Measurements from ENCODE around the gene CKM.

The CKM gene

DNA sequence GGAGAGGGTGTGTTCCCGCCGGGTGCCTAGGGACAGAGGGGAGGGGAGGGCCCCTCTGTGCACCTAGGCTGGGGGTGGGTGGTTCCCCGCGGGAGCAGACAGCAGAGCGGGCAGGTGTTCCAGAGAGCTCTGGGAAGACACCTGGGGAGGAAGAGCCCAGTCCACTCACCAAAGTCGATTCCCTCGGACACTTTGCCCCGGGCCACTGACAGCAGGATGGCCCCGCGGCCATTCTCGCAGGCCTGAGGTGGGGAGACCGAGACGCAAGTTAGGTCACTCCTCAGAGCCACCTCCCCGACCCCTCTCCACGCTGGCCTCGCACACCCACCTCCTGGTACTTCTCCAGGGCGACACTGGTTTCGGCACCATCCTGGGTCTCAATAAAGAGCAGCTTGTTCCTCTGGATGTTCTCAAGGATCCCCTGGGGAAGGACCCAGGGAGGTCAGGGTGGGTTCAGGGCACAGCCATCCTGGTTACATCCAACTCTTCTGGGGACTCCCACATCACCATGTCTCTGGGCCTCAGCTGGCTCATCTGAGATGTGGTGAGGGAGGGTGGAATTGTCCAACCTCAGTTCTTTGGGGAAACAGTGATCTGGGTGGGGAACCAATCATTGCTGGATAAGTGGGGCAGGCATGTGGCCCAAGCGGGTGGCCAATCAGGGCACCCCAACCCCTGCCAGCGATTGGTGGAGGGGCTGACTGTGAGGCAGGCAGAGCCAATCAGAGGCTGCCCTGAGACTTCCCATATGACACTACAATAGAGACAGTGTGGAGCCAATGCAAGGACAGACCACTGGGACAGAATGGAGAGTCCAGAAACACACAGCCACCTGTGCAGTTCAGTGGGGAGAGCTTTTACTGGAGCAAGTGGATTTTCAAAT is 30.5 kb upstream of the CKM start:
- peaks cover 5% of the 10 kb centered on the region for H3K4me1 Mint-ChIP-seq
- peak; percentile 15 for ATAC-seq
- no peaks in the 10 kb centered on the region for H3K27me3 Mint-ChIP-seq
- no peak for DNase-seq
- no peak overlapping the region for H3K27ac Mint-ChIP-seq
- no peaks in the 10 kb centered on the region for H3K9me3 Mint-ChIP-seq
- no peak overlapping the region for H3K4me3 Mint-ChIP-seq

DNA sequence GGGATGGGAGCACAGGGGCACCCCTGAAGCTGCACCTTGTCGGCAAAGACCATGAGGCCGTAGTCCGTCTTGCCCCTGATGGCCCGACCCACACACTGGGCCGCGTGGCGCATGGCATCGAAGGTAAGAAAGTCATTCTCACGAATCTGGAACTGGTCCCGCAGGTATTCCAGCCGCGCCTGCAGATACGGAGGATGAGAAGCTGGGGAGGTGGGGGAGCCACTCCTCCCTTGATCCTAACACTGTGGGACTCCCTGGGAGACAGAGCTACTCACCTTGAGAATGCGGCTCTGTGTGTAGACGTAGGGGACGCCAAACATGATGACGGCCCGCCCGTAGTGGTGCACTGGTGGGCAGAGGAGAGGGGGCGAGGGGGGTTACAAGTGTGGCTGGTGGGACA is 29.8 kb upstream of the CKM start:
- H3K4me3 Mint-ChIP-seq, result no peak overlapping the region
- no peaks in the 10 kb centered on the region for H3K27me3 Mint-ChIP-seq
- ATAC-seq (no peak), DNase-seq (no peak)
- no peaks in the 10 kb centered on the region for H3K9me3 Mint-ChIP-seq
- no peak overlapping the region for H3K27ac Mint-ChIP-seq
- H3K4me1 Mint-ChIP-seq, result peaks cover 8% of the 10 kb centered on the region

DNA sequence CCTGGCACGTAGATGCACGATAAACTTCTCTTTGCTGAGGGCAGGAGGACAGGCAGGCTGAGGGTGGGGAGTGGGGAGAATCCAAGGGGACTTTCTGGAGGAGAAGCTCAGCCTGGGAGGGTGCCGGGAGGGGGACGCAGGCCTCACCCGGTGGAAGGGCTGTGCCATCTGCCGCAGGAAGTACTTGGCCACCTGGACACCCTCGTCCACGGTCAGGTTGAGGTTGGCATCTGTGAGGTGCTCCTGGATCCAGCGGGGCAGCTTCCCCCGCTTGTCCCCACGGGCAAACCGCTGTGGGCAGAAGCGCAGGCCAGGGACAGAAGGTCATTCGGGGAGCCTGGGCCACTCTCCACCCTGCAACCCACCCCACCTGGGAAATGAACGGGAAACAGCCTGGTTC is 29.4 kb upstream of the CKM start:
- H3K27me3 Mint-ChIP-seq, result no peaks in the 10 kb centered on the region
- no peak overlapping the region for H3K27ac Mint-ChIP-seq
- H3K4me3 Mint-ChIP-seq, result no peak overlapping the region
- peaks cover 8% of the 10 kb centered on the region for H3K4me1 Mint-ChIP-seq
- H3K9me3 Mint-ChIP-seq, result no peaks in the 10 kb centered on the region
- ATAC-seq (no peak), DNase-seq (no peak)

DNA sequence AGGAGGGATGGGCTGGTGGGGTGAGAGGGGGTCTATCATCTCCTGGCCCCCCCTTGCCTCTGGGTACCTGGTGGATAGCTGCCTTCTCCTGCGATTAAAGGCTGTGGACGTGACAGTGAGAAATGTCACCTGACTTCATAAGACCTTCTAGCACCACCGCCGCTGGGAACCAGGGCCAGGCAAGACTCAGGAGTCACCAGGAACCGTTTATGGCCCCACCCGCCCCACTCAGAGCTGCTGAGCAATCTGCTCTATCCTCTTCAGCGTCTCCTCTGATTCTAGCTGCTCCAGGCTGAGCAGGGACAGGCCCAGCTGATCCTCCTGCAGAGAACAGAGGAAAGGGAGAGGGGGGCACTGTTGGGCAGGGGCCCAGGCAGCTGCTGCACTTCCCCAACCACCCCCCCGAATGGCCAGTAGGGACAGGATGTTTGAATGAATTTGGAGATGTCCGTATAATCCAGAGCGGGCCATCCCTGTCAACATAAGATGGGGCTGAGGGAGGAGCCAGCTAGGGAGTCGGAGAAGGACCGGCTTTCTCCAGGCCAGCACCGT is 28.8 kb upstream of the CKM start:
- Mint-ChIP-seq H3K27me3 (peaks cover 1% of the 10 kb centered on the region), H3K27ac (no peak overlapping the region), H3K9me3 (no peaks in the 10 kb centered on the region), H3K4me1 (peaks cover 8% of the 10 kb centered on the region), H3K4me3 (no peak overlapping the region)
- no peak for ATAC-seq
- DNase-seq, result no peak

DNA sequence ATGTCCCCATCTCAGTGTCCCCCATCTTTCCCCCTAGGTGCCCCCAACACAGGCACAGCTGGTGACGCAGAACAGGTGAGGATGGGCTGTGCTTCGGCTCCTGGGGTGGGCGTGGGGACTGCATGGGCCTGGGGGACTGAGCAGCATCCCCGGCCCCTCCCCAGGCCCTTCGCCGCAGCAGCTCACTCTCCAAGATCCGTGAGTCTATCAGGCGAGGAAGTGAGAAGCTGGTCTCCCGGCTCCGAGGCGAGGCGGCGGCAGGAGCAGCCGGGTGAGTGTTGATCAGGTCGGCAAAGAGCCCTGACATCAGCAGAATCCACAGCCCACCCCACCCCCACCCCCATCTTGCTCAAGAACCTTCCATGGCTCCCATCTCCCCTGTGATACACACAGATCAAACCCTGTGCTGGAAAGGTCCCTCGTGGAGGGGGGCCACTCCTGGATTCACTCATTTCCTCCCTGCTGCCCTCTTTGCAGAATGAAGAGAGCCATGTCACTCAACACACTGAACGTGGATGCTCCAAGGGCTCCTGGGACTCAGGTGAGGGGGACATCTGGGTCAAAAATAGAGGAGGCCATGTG is 27.9 kb upstream of the CKM start:
- no peak overlapping the region for H3K27ac Mint-ChIP-seq

DNA sequence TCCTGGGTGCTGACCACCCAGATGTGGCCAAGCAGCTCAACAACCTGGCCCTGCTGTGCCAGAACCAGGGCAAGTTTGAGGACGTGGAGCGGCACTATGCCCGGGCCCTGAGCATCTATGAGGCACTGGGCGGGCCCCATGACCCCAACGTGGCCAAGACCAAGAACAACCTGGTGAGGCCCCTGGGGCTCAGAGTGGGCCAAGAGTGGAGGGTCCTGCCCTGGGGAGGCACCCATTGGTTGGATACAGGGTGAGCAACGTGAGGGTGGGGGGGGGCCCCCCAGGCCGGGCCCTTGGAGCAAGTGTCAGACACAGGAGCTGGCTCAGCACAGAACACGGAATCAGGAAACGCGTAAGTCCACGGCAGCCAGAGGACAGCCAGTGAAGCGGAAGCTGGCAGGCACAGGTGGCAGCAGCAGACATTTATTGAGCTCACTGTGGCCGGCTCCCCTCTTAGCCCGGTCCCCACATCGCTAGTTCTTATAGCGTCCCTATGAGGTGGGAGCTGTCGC is 26.8 kb upstream of the CKM start:
- Mint-ChIP-seq H3K27me3 (peaks cover 20% of the 10 kb centered on the region), H3K4me1 (peaks cover 8% of the 10 kb centered on the region), H3K9me3 (no peaks in the 10 kb centered on the region), H3K4me3 (no peak overlapping the region), H3K27ac (no peak overlapping the region)
- DNase-seq (no peak), ATAC-seq (no peak)

More for the DNA sequence above, 27.9 kb upstream of the CKM start:
- peaks cover 9% of the 10 kb centered on the region for H3K27me3 Mint-ChIP-seq
- peaks cover 8% of the 10 kb centered on the region for H3K4me1 Mint-ChIP-seq
- H3K9me3 Mint-ChIP-seq, result no peaks in the 10 kb centered on the region
- no peak for ATAC-seq
- no peak for DNase-seq
- H3K4me3 Mint-ChIP-seq, result no peak overlapping the region

DNA sequence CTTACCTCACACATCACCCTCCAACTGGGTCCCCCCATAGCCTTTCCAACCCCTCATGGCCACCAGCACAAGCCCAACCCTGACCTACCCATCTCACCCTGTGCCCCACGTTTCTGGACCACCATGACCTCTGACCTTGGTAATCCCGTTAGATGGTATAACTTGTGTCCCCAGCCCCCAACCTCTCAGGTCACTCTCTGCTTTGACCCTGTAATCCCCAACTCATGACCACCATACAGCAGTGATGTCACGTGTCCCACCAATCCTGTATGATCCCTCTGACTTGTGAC is 26.4 kb upstream of the CKM start:
- H3K27ac Mint-ChIP-seq, result no peak overlapping the region
- DNase-seq (no peak), ATAC-seq (no peak)
- no peaks in the 10 kb centered on the region for H3K9me3 Mint-ChIP-seq
- no peak overlapping the region for H3K4me3 Mint-ChIP-seq
- H3K4me1 Mint-ChIP-seq, result peaks cover 8% of the 10 kb centered on the region
- H3K27me3 Mint-ChIP-seq, result peaks cover 24% of the 10 kb centered on the region

DNA sequence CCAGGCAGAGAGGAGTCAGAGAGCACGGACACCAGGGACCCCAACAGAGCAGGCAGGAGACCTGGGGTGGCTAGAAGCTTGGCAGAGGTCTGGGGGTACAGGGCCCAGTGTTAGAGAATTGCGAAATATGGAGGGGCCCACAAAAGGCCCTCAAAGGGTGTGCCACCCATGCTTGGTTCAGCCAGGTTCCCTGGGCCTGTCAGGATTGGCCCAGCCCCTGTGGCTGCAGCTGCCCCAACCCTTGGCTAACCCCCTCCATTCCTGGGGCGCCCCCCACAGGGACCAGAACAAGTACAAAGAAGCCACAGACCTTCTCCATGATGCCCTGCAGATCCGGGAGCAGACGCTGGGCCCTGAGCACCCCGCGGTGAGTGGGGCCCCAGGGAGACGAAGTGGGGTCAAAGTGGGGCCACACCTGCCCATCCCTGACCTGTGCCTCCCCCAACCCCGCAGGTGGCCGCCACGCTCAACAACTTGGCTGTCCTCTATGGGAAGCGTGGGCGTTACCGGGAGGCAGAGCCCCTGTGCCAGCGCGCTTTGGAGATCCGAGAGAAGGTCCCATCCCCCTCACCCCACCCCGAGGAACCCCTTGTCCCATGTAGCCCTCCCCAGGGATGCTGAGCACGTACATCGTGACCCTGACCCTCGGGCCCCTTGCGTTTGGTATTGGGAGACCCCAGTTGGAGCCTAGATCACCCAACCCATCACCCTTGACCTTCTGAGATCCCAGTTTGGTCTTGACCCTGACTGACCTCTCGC is 25.9 kb upstream of the CKM start:
- H3K27ac Mint-ChIP-seq, result no peak overlapping the region
- H3K9me3 Mint-ChIP-seq, result no peaks in the 10 kb centered on the region
- no peak for DNase-seq
- no peak for ATAC-seq
- H3K27me3 Mint-ChIP-seq, result peaks cover 26% of the 10 kb centered on the region
- H3K4me3 Mint-ChIP-seq, result no peak overlapping the region
- peaks cover 8% of the 10 kb centered on the region for H3K4me1 Mint-ChIP-seq

DNA sequence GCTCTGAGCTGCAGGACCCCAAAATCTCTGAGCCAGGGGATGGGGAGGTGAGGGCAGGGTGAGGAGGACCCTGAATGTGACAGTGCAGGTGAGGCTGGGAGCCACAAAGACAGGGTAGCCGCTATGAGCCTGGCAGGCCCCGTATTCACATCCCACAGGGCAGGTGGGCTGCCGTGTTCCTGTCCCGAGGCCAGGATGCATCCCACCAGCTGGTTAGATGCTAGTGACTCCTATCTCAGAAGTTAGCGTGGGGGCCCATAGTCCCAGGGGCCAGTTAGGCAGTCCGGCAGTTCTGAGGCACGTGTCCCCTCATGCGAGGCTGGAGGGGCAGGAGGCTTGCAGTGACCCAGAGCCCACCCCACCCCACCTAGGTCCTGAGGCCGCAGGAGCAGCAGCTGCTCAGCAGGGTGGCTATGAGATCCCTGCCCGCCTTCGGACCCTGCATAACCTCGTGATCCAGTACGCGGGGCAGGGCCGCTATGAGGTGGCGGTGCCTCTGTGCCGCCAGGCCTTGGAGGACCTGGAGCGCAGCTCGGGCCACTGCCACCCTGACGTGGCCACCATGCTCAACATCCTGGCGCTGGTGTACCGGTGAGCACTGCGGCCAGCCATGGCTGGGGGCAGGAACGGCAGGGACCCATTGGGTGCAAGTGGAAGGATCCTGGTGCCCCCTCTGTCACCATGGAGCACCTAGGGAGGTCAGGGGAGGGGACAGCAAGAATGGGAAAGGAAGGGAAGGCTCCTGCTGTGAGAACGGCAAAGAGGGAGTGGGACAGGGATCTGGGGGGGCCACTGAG is 25.1 kb upstream of the CKM start:
- DNase-seq (no peak), ATAC-seq (no peak)
- H3K9me3 Mint-ChIP-seq, result no peaks in the 10 kb centered on the region
- H3K27ac Mint-ChIP-seq, result peak overlapping the region in 1 of 2 donors; percentile 25
- peaks cover 8% of the 10 kb centered on the region for H3K4me1 Mint-ChIP-seq
- peaks cover 26% of the 10 kb centered on the region for H3K27me3 Mint-ChIP-seq
- H3K4me3 Mint-ChIP-seq, result no peak overlapping the region

DNA sequence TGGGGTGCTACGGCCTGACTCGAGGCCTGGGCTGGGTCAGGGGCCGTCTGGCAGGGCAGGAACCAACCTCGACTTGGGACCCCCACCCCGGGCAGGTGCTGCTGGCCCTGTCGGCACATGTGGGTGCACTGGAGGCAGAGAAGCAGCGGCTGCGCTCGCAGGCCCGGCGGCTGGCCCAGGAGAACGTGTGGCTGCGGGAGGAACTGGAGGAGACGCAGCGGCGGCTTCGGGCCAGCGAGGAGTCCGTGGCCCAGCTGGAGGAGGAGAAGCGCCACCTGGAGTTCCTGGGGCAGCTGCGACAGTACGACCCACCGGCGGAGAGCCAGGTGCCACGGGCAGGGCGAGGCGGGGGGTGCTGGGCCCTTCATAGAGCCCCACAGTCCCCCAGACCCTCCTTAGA is 23.8 kb upstream of the CKM start:
- ATAC-seq (no peak), DNase-seq (no peak)
- H3K9me3 Mint-ChIP-seq, result no peaks in the 10 kb centered on the region
- H3K27ac Mint-ChIP-seq, result no peak overlapping the region
- peaks cover 8% of the 10 kb centered on the region for H3K4me1 Mint-ChIP-seq
- H3K4me3 Mint-ChIP-seq, result no peak overlapping the region
- peaks cover 26% of the 10 kb centered on the region for H3K27me3 Mint-ChIP-seq

DNA sequence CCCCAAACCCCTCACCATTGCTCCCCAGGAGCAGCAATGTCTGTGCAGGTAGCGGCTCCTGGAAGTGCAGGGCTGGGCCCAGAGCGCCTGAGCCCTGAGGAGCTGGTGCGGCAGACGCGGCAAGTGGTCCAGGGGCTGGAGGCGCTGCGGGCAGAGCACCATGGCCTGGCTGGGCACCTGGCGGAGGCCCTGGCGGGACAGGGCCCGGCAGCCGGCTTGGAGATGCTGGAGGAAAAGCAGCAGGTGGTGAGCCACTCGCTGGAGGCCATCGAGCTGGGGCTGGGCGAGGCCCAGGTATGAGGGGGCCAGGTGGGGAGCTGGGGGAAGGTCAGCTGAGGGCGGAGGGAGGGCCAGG is 22.8 kb upstream of the CKM start:
- peaks cover 27% of the 10 kb centered on the region for H3K27me3 Mint-ChIP-seq

DNA sequence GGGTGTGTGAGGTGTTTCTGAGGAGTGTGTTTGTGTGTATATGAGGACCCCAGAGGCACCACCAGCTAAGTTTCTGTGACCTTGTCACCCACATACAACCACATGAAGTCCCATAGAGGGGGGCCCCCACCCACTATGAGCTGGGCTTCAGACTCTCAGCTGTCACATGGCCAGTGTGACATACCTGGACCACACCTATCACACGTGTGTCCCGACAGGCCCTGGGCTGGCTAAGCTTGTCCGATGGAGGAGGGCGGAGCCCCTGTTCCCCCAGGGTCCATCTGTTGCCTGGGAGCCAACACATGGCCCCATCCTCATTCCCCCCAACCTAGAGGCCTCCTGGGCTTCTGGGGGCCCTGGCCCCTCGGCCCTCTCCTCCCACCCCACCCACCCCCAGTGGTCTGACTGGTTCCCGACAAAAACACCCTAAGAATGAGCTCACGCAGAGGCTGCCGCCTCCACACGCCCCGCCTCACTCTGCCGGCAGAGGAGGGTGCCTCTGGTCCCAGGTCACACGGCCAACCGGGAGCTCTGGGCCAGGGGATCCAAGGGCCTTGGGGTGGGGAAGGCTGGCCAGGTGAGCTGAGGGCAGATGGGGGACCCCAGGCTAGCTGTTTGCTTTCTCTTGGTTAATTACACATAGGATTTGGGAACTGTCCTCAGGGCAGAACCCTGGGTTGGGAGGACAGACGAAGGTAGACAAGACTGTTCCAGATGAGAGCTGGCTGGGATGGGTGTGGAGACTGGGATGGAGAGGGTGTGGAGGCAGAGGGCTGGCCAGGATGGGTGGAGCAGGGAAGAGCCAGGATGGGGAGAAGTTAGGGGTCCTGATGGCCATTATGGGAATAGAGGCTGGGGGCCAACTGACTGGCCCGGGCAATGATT is 22.2 kb upstream of the CKM start:
- no peaks in the 10 kb centered on the region for H3K9me3 Mint-ChIP-seq
- ATAC-seq (no peak), DNase-seq (no peak)
- H3K4me1 Mint-ChIP-seq, result peaks cover 14% of the 10 kb centered on the region
- peaks cover 33% of the 10 kb centered on the region for H3K27me3 Mint-ChIP-seq
- no peak overlapping the region for H3K4me3 Mint-ChIP-seq
- peak overlapping the region in 1 of 2 donors; percentile 49 for H3K27ac Mint-ChIP-seq

More for the DNA sequence above, 22.8 kb upstream of the CKM start:
- ATAC-seq (no peak), DNase-seq (no peak)
- Mint-ChIP-seq H3K4me3 (no peak overlapping the region), H3K9me3 (no peaks in the 10 kb centered on the region), H3K27ac (no peak overlapping the region), H3K4me1 (peaks cover 8% of the 10 kb centered on the region)

DNA sequence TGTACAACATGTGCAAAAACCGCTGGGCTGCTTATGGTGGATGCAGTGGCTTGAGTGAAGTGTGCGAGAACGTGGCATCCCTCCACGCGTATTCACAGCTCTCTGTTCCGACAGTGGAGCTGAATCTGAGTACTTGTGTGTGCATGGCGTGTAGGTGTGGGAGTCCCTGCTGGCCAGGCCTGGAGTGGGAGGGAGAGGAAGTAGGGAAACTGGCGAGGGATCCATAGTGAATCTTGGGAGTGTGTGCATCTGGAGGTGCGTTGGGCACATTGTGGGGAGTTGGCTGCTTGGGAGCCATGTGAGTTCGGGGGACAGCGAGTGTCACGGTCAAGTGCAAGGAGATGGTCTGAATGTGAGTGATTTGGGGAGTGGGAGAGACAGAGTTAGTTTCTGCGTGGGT is 20.2 kb upstream of the CKM start:
- peaks cover 36% of the 10 kb centered on the region for H3K27me3 Mint-ChIP-seq
- DNase-seq (no peak), ATAC-seq (no peak)
- H3K27ac Mint-ChIP-seq, result no peak overlapping the region
- H3K4me3 Mint-ChIP-seq, result no peak overlapping the region
- peaks cover 7% of the 10 kb centered on the region for H3K4me1 Mint-ChIP-seq
- no peaks in the 10 kb centered on the region for H3K9me3 Mint-ChIP-seq

DNA sequence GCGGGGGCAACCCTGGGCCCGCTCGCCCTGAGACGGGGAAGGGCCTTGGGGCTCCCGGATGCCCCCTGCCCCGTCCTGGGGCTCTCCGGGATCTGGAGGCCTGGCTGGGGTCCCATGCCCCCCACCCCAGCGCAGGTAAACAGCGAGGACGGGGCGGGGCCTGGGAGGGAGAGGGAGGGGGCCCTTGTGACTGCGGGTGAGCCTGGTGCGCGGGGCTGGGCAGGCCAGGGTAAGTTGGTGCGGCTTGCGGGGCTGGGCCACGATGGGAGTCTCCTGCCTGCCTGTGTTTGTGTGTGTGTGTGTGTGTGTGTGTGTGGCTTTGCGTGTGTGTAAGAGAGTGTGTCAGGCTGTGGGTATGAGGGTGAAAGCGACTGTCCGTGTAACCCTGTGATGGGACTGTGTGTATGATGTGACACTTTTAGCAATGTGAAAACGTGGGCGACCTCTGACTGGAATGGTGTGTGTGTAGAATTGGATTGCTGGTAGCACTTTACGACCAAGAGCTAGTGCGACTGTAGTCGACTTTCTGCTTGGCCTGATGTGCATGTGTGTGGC is 18.3 kb upstream of the CKM start:
- H3K27me3 Mint-ChIP-seq, result peaks cover 41% of the 10 kb centered on the region
- H3K4me1 Mint-ChIP-seq, result peaks cover 6% of the 10 kb centered on the region
- no peak overlapping the region for H3K4me3 Mint-ChIP-seq
- DNase-seq, result no peak
- H3K9me3 Mint-ChIP-seq, result no peaks in the 10 kb centered on the region
- ATAC-seq, result peak; percentile 42
- no peak overlapping the region for H3K27ac Mint-ChIP-seq

Measured in stimulated activated naive CD8-positive, alpha-beta T cell treated with anti-CD3 and anti-CD28 coated beads, Interleukin-15, amount 100 ng/mL, for 72 hours (primary cell).